Liver (tissue), 9 donors: Measurements from ENCODE around the gene LRRC47. TPM values are rescaled to one million over a fixed set of nuclear protein-coding genes. Genes with fewer than 3 reads are reported as not detected.

Experiments
- DNase-seq: peaks from one replicate; pipeline ENCODE4 v3.0.0-alpha.2; 2017; ENCODE audit warnings: low spot score
- H3K27ac ChIP-seq, 2 donors: one replicate each; pipeline ENCODE4 v1.7.0; 2013; ENCODE audit warnings: inconsistent platforms in 2 of 2, low read length in 2 of 2, control low read depth in 1 of 2, low read depth in 1 of 2, mild to moderate bottlenecking in 1 of 2
- H3K27me3 ChIP-seq, 4 donors: one replicate each; pipeline versions ENCODE4 v1.6.1 to v1.7.0; 2013; ENCODE audit warnings: low read length in 3 of 4, inconsistent platforms in 1 of 4, mild to moderate bottlenecking in 1 of 4, moderate library complexity in 1 of 4; ENCODE audit not compliant: control insufficient read depth in 4 of 4, insufficient read depth in 4 of 4
- H3K36me3 ChIP-seq, 4 donors: one replicate each; pipeline versions ENCODE4 v1.6.1 to v1.7.0; 2013; ENCODE audit warnings: low read length in 3 of 4, mild to moderate bottlenecking in 3 of 4, low read depth in 1 of 4, moderate library complexity in 1 of 4; ENCODE audit not compliant: control insufficient read depth in 4 of 4, insufficient read depth in 3 of 4
- H3K4me1 ChIP-seq, 4 donors: one replicate each; pipeline versions ENCODE4 v1.6.1 to v1.7.0; 2013; ENCODE audit warnings: low read length in 3 of 4, mild to moderate bottlenecking in 3 of 4, moderate library complexity in 1 of 4; ENCODE audit not compliant: control insufficient read depth in 4 of 4, insufficient read depth in 4 of 4
- H3K4me3 ChIP-seq, 3 donors: one replicate each; pipeline versions ENCODE4 v1.6.1 to v1.7.0; 2013; ENCODE audit warnings: low read length in 3 of 3, control low read depth in 1 of 3, low read depth in 1 of 3, mild to moderate bottlenecking in 1 of 3
- H3K9ac ChIP-seq, 2 donors: one replicate each; pipeline ENCODE4 v1.7.0; 2013; ENCODE audit warnings: low read length in 2 of 2, mild to moderate bottlenecking in 2 of 2, moderate library complexity in 2 of 2, control low read depth in 1 of 2, low read depth in 1 of 2
- H3K9me3 ChIP-seq, 4 donors: one replicate each; pipeline versions ENCODE4 v1.6.1 to v1.7.0; 2013; ENCODE audit warnings: low read length in 3 of 4; ENCODE audit not compliant: control insufficient read depth in 4 of 4
- CTCF ChIP-seq: fragments of 150-350 bp; IDR thresholded peaks from 2 replicates; pipeline ENCODE4 v1.5.1; 2017; ENCODE audit warnings: improper control_type of control experiment, low read depth, low read length; ENCODE audit not compliant: missing input control
- EGR1 ChIP-seq, 2 donors: IDR thresholded peaks; 2 replicates each; pipeline ENCODE4 v1.6.1; 2016 to 2018; ENCODE audit warnings: antibody characterized with exemption in 2 of 2, low read depth in 2 of 2
- FOXA1 ChIP-seq: IDR thresholded peaks from 2 replicates; pipeline ENCODE4 v1.6.1; 2016; ENCODE audit warnings: antibody characterized with exemption
- FOXA2 ChIP-seq: IDR thresholded peaks from 2 replicates; pipeline ENCODE4 v1.6.1; 2016; ENCODE audit warnings: antibody characterized with exemption
- GABPA ChIP-seq, 2 donors: IDR thresholded peaks in 1 of 2; conservative IDR thresholded peaks in 1 of 2; 2 replicates each; pipeline ENCODE4 v1.6.1; 2016; ENCODE audit warnings: antibody characterized with exemption in 2 of 2, mild to moderate bottlenecking in 1 of 2, moderate library complexity in 1 of 2
- HNF4A ChIP-seq, 2 donors: conservative IDR thresholded peaks; 2 replicates each; pipeline ENCODE4 v1.6.1; 2016; ENCODE audit warnings: antibody characterized with exemption in 2 of 2, mild to moderate bottlenecking in 2 of 2
- HNF4G ChIP-seq: IDR thresholded peaks from 2 replicates; pipeline ENCODE4 v1.6.1; 2016; ENCODE audit warnings: antibody characterized with exemption
- JUND ChIP-seq, 2 donors: IDR thresholded peaks; 2 replicates each; pipeline ENCODE4 v1.6.1; 2016; ENCODE audit warnings: antibody characterized with exemption in 2 of 2
- NR2F2 ChIP-seq: IDR thresholded peaks from 2 replicates; pipeline ENCODE4 v1.6.1; 2016; ENCODE audit warnings: antibody characterized with exemption
- RAD21 ChIP-seq, 2 donors: IDR thresholded peaks; 2 replicates each; pipeline ENCODE4 v1.6.1; 2016; ENCODE audit warnings: antibody characterized with exemption in 2 of 2, mild to moderate bottlenecking in 2 of 2
- RXRA ChIP-seq, 2 donors: IDR thresholded peaks; 2 replicates each; pipeline ENCODE4 v1.6.1; 2017 to 2018; ENCODE audit warnings: antibody characterized with exemption in 2 of 2, mild to moderate bottlenecking in 1 of 2
- SP1 ChIP-seq: IDR thresholded peaks from 2 replicates; pipeline ENCODE4 v1.6.1; 2018; ENCODE audit warnings: antibody characterized with exemption, mild to moderate bottlenecking
- TAF1 ChIP-seq: conservative IDR thresholded peaks from 2 replicates; pipeline ENCODE4 v1.6.1; 2016; ENCODE audit warnings: antibody characterized with exemption, mild to moderate bottlenecking
- YY1 ChIP-seq: IDR thresholded peaks from 2 replicates; pipeline ENCODE4 v1.6.1; 2016; ENCODE audit warnings: antibody characterized with exemption, mild to moderate bottlenecking
- WGBS: extraction: QIAGEN DNeasy Blood & Tissue Kit; methylation state at CpG from one replicate; pipeline ENCODE4 v1.1.7; 2013; 5-methylcytosine and 5-hydroxymethylcytosine counted together
- polyA plus RNA-seq, 2 donors: library from polyadenylated mRNA; stranded (reverse) in 1 of 2; unstranded in 1 of 2; fragments of 200-250 nt in 1 of 2; fragments of >200 nt in 1 of 2; fragmentation: Nextera tagmentation in 1 of 2; extraction: Ambion mirVana in 1 of 2; gene quantifications; one replicate each; pipeline versions ENCODE4 v1.2.1 to v1.2.3, GENCODE V29; 2013 to 2015
- total RNA-seq, 2 donors: library from RNA; depleted of rRNA; stranded (reverse); fragments of >200 nt; gene quantifications; one replicate each; pipeline ENCODE4 v1.2.3, GENCODE V29; 2014
- TF ChIP-seq, protein P1 (sequence below): IDR thresholded peaks from 2 replicates; pipeline ENCODE4 v1.6.1; 2016; ENCODE audit warnings: antibody characterized with exemption
- donor health status: healthy.
- donor health status: healthy.
- donor health status: healthy.
- donor health status: healthy.
- donor health status: healthy.

LRRC47 gene
- total and polyA plus RNA-seq, 4 donors, result 8.7 to 23.8 (median 15.4) TPM

DNA sequence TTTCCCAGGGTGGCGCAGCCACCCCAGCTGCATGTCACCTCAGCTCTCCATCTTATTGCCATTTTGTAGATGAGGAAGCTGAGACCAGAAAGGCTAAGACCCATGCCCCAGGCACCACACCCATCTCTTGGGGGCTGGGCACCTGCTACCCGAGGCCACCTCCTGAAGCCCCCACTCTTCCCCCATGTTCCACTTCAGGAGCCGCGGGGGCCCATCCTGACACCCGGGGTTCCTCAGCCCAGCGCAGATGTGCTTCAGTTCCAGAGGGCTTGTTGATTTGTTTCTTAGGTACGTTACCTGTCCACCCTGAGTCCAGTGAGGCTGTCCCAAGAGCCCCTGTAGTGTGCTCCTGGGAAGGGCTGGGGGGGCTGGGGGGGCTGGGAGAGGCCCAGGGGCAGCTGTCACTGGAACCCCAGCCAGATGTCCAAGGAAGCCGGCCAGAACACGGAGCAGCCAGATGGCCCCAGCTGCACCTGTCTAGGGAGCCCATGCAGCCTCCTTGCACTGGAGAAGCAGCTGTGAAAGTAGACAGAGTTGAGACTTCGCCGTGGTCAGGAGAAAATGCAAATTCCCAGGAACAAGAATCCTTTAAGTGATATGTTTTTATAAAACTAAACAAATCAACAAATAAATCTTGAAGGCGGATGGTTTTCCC lies 61.1 kb downstream of the LRRC47 start:
- no peak overlapping the region for H3K9ac ChIP-seq
- WGBS, result 93% methylated on average over 12 of the region's 12 CpGs
- TF ChIP-seq, protein P1, sequence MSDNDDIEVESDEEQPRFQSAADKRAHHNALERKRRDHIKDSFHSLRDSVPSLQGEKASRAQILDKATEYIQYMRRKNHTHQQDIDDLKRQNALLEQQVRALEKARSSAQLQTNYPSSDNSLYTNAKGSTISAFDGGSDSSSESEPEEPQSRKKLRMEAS, result no peak
- no peak for TF ChIP-seq SP1
- no peak for TF ChIP-seq GABPA (IDR thresholded peaks at IDR 0.05 in 1 of 2, conservative IDR thresholded peaks at IDR 0.05 in 1 of 2)
- TF ChIP-seq FOXA1, result no peak
- TF ChIP-seq NR2F2, result no peak
- TF ChIP-seq JUND (IDR thresholded peaks at IDR 0.05), result no peak
- no peak for TF ChIP-seq HNF4A (conservative IDR thresholded peaks at IDR 0.05)
- no peak for TF ChIP-seq RAD21 (IDR thresholded peaks at IDR 0.05)
- TF ChIP-seq HNF4G, result no peak
- no peak for TF ChIP-seq YY1
- no peak for TF ChIP-seq FOXA2
- no peak for TF ChIP-seq EGR1 (IDR thresholded peaks at IDR 0.05; ENCODE audit: low read depth in 2 of 2)
- no peak overlapping the region for H3K27ac ChIP-seq
- H3K9me3 ChIP-seq, result no peaks in the 10 kb centered on the region
- peaks cover 1 to 28% (median 8%) of the 10 kb centered on the region in 4 donors for H3K36me3 ChIP-seq
- peaks cover 1 to 19% (median 13%) of the 10 kb centered on the region in 4 donors for H3K4me1 ChIP-seq
- no peaks in the 10 kb centered on the region for H3K27me3 ChIP-seq
- no peak for DNase-seq
- no peak overlapping the region for H3K4me3 ChIP-seq

GRCh38 chr1:3734602-3735001 lies 61.7 kb downstream of the LRRC47 start:
- Histone ChIP-seq H3K9me3 (no peaks in the 10 kb centered on the region), H3K27ac (no peak overlapping the region), H3K9ac (no peak overlapping the region), H3K36me3 (peaks cover 1 to 28% (median 8%) of the 10 kb centered on the region in 4 donors), H3K4me1 (peaks cover 1 to 14% (median 10%) of the 10 kb centered on the region in 4 donors), H3K27me3 (no peaks in the 10 kb centered on the region), H3K4me3 (no peak overlapping the region)
- WGBS, result 94% methylated on average over 16 of the region's 16 CpGs
- TF ChIP-seq EGR1 (IDR thresholded peaks at IDR 0.05; ENCODE audit: low read depth in 2 of 2), result no peak
- no peak for TF ChIP-seq YY1
- TF ChIP-seq HNF4G, result no peak
- TF ChIP-seq JUND (IDR thresholded peaks at IDR 0.05), result no peak
- no peak for TF ChIP-seq HNF4A (conservative IDR thresholded peaks at IDR 0.05)
- TF ChIP-seq GABPA (IDR thresholded peaks at IDR 0.05 in 1 of 2, conservative IDR thresholded peaks at IDR 0.05 in 1 of 2), result no peak
- no peak for TF ChIP-seq FOXA1
- no peak for TF ChIP-seq NR2F2
- TF ChIP-seq CTCF, result no peak
- TF ChIP-seq FOXA2, result no peak
- TF ChIP-seq, protein P1, result no peak
- no peak for DNase-seq

- Histone ChIP-seq H3K4me3 (no peak overlapping the region), H3K27me3 (no peaks in the 10 kb centered on the region), H3K9ac (no peak overlapping the region), H3K27ac (no peak overlapping the region), H3K4me1 (peaks cover 1 to 14% (median 10%) of the 10 kb centered on the region in 4 donors), H3K36me3 (peaks cover 1 to 28% (median 8%) of the 10 kb centered on the region in 4 donors), H3K9me3 (no peaks in the 10 kb centered on the region)
- 87% methylated on average over 17 of the region's 17 CpGs for WGBS
- TF ChIP-seq RXRA (IDR thresholded peaks at IDR 0.05) (no peak), GABPA (IDR thresholded peaks at IDR 0.05 in 1 of 2, conservative IDR thresholded peaks at IDR 0.05 in 1 of 2) (no peak), FOXA1 (no peak), TAF1 (no peak)
- TF ChIP-seq, protein P1, result no peak
- DNase-seq, result no peak
Measured at GRCh38 chr1:3733883-3734589, 62.3 kb downstream of the LRRC47 start.
